ENCODE measurements around the gene ZFPL1.

DNA sequence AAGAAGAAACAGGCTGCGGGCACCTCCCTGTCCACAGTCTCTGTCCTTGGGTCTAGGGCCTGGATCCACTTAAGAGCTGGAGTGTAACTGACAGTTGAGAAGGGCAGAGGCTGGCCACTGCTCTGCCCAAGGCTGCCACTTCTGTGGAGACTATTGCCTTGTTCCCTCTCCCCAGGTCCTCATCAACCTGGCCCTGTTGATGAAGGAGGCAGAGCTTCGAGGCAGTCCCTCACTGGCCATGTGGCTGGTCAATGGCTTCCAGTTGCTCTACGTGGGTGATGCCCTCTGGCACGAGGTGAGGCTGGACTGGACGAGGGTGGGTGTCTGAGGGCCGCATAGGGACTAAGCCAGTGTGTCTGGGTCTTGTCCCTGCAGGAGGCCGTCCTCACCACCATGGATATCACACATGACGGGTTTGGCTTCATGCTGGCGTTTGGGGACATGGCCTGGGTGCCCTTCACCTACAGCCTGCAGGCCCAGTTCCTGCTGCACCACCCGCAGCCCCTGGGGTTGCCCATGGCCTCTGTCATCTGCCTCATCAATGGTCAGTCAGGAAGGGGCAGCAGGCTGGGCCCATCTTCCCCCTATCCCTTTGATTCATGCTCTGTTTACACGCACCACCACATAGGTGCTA, 30.6 kb downstream of the ZFPL1 start:
- TF ChIP-seq, protein P1, sequence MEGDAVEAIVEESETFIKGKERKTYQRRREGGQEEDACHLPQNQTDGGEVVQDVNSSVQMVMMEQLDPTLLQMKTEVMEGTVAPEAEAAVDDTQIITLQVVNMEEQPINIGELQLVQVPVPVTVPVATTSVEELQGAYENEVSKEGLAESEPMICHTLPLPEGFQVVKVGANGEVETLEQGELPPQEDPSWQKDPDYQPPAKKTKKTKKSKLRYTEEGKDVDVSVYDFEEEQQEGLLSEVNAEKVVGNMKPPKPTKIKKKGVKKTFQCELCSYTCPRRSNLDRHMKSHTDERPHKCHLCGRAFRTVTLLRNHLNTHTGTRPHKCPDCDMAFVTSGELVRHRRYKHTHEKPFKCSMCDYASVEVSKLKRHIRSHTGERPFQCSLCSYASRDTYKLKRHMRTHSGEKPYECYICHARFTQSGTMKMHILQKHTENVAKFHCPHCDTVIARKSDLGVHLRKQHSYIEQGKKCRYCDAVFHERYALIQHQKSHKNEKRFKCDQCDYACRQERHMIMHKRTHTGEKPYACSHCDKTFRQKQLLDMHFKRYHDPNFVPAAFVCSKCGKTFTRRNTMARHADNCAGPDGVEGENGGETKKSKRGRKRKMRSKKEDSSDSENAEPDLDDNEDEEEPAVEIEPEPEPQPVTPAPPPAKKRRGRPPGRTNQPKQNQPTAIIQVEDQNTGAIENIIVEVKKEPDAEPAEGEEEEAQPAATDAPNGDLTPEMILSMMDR (IDR thresholded peaks at IDR 0.05), result no peak
- no peak for TF ChIP-seq EP300 (IDR thresholded peaks at IDR 0.05)

Measured in gastroesophageal sphincter (tissue), 3 donors.